Nucleus accumbens (tissue), 56 donors: ENCODE data around the gene TEAD3.

Experiments used
- DNase-seq, 56 donors: peaks; one replicate each; lab custom pipeline; 2025; lab: John Stamatoyannopoulos, UW

TEAD3 gene

DNA sequence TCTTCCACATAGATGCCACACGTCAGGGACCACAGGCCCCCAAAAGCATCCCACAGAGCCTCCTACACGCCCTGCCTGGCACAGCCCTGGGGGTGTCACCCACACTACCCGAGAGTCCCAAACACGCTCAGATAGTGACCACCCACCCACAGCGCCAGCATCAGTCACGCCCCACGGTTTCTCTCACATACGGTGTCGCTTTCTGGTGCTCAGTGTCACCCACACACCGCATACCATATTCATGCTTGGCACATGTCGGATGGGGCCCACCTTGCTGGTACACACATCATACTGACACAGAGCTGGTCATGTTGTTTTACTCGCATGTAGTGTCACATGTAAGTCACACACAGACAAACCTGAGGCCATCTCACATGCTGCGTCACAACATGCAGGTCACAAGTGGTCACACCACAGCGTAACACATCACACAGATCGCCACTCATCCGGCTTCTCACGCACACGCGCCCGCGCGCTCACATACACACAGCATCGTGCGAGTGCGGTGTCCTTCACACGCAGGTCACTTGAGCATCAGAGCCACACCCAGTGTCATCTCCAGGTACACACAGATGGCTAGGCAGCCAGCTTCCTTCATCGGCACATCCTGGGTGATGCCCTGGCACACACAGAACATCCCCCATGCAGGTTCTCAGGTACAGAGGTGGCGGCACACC, 3.4 kb downstream of the TEAD3 start:
- no peak for DNase-seq

DNA sequence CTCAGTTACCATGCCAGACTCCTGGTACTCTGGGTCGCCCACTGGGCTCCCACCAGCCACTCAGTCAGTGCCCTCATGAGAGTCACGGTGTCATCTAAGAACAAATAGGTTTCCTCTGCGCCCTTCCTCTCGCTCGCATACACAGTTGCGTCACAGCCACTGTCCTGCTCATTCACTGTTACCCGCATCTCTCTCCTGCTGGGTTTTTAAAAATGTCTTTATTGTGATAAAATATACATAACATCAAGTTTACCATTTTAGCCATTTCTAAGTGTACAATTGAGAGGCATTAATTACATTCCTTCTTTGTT, 4.0 kb downstream of the TEAD3 start:
- DNase-seq, result no peak

DNA sequence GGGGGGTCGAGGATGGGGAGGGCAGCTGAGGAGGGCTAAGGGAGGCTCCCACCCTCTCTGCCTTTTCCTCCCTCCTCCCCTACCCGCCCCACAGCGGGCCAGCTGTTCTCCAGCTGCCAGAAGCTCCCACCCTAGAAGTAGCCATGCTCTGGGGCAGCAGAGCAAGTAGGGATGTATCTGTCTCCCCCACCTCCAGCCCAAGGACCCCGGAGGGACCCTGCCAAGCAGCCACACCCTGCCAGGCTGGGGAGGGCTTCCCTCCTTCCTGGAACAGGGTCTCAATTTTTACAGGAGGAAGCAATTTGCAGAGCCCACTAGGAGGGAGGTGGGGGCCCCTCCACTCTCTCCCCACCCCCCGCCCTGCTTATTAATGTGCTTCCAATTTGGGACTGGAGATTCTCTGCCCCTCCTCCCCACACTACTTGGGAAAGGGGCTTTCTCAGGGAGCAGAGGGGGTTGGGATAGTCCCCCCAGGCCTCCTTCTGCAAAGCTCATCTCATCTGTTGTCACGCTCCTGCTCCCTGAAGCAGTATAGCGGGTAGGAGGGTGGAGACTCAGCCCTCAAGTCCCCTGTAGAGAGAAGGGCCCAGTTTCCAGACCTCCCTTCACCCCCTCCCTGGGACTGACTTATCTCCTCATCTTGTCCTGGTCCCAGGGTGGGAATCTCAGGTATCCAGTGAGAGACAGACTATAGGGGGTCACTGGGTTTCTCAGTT, 4.5 kb downstream of the TEAD3 start:
- DNase-seq, result no peak

DNA sequence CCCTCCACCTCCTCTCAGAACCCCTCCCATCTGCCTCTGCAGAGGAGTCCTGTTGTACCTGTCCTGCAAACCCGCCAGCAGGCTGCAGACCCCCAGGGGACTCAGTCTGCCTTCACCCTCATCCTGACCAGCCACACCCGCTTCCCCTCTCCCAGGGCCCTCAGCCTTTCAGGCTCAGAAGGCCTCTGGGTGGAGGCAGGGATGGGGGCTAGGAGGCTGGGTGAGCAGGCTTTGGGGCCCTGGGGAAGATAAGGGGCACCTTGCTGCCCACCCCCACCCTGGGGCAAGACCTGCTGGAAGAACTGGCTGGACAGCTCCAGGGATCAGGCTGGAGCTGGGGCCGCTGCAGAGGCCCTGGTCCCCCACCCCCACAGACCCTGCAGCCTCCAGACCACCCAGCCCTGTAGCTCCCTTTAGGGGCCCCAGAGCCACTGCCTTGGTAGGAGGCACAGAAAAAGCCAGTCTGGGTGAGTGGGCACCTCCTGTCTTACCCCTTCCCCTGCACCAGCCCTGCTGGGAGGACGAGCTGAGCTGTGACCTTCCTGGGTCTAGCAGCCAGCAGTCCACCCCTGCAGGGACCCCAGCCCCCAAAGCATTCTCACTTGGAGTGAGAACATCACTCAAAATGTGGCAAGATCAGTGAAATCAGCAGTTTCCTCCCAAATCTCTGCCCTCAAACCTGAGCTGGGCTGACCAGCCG, 5.2 kb downstream of the TEAD3 start:
- no peak for DNase-seq

DNA sequence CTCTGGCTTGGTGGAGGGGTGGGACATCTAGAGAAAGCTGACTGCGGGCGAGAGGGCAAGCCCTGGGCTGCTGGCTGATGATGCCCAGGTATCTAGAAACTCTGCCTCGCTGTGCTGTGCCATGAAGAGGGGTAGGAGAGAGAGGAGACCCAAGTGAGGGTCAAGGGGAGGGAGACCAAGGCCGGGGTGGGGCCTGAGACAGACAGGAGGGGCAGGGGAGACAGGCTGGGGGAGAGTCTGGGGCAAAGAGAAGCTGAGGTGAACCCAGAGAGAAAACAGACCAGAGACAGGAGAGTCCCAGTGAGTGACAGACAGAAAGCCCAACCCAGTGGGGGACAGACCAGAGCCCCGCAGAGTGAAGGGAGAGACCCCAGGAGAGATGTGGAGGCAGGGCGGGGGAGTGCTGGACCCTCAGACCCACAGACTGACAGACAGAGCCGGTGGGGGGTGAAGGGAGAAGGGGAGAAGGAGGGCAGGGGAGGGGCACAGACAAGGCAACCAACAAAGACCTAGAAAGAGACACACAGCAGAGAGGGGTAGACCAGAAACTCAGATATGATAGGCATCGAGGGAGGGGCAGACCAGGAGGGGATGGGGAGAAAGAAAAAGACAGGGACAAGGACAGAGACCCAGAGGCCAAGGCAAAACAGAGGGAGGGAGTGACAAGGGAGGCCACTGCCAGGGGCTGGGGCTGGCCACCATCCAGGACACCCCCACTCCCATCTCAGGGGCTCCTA, 5.9 kb downstream of the TEAD3 start:
- DNase-seq, result no peak

DNA sequence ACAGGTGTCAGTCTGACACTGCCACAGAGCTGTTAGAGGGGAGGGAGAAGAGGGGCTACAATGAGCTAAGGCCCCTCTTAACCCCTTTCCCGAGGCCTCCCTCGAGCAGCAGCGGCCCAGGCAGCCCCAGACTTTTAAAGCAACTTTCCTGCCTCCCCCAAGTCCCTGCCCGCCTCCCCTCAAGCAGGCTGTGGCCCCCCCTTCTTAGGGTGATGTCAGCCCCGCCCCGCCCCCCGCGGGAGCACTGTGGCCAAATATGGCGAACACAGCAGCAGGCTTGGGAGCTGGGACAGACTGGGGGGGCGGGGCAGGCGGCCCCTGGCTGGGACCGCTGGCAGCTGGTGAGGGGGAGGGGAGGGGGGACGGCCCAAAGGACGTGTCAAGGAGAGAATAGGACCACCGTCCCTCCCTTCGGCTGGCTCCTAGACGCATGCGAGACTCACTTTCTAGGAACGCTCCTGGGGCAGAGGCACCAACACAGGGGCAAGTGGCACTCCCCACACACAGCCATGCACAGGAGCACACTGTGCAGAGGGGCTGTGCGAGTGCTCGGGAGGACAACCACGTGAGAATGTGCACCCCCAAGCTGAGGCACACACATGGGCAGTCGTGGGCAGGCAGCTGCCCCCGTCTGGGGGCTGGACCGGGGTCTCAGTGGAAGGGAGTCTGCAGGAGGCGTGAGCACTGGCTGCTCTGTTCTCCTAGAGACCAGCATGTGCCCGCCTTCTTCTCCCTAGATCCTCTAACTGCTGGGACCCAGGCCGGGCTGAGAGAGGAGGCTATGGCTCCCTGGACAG, 6.7 kb downstream of the TEAD3 start:
- DNase-seq, result peak in 29 of 56 donors; percentile 4 to 74 (median 20)

DNA sequence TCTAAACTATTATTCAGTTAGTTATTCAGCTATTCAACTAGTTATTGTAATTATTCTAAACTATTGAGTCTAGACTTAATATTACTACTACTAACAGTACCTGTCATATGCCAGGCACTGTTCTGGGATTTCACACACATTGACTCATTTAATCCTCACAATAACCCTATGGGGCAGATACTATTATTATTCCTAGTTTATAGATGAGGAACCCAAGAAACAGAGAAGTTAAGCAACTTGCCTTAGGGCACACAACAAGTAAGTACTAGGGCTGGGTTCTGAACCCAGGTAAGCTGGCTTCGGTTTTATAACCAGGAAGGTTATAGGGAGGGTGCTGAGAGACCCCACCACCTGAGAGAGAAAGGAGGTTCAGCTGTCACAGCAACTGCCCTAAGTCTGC, 7.8 kb downstream of the TEAD3 start:
- no peak for DNase-seq

DNA sequence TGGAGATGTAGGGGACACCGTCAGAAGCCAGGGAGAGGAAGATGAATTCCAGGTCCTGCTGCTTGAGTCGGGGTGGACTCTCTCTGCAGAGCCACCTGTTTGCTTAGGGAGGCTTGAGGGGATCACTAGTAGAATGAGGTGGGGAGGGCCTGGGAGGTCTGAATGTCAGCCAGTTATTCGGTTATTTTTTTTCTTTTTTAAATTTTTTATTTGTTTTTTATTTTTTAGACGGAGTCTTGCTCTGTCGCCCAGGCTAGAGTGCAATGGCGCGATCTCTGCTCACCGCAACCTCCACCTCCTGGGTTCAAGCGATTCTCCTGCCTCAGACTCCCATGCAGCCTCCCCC, 8.4 kb downstream of the TEAD3 start:
- DNase-seq, result no peak

DNA sequence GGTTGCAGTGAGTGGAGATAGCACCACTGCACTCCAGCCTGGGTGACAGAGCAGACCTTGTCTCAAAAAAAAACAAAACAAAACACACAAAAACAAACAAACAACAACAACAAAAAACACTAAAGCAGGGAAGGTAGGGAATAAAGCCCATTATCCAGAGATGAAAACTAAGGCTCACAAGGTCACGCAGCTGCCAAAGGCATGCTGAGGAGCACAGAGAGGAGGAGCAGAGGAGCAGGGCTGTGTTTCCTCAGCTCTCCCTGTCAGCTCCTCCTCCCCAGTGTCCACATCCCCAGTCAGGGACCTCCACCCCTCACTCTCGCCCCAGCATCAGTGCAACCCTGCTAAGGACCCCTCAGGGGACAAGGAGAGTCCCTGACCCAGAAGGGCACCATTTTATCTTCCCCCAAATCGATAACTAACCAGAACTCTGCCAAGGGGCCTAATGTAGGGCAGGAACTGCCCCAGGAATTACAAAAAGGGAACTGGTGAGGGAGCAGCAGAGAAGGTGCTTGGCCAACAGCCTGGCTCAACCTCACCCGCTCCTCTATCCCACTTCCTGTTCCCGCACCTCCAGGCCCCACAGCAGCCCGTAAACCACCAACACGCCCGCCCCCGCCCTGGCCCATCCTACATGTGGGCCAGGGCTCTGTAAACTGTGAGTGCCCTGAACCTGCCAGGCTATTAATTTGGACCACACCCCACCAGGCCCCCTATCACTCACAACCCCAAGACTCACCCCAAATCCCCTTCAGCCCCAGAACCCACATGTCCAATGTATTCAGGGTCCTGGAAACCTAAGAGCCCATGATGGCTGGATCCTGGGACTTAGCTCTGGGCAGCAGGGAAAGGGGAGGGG, 9.0 kb downstream of the TEAD3 start:
- no peak for DNase-seq

DNA sequence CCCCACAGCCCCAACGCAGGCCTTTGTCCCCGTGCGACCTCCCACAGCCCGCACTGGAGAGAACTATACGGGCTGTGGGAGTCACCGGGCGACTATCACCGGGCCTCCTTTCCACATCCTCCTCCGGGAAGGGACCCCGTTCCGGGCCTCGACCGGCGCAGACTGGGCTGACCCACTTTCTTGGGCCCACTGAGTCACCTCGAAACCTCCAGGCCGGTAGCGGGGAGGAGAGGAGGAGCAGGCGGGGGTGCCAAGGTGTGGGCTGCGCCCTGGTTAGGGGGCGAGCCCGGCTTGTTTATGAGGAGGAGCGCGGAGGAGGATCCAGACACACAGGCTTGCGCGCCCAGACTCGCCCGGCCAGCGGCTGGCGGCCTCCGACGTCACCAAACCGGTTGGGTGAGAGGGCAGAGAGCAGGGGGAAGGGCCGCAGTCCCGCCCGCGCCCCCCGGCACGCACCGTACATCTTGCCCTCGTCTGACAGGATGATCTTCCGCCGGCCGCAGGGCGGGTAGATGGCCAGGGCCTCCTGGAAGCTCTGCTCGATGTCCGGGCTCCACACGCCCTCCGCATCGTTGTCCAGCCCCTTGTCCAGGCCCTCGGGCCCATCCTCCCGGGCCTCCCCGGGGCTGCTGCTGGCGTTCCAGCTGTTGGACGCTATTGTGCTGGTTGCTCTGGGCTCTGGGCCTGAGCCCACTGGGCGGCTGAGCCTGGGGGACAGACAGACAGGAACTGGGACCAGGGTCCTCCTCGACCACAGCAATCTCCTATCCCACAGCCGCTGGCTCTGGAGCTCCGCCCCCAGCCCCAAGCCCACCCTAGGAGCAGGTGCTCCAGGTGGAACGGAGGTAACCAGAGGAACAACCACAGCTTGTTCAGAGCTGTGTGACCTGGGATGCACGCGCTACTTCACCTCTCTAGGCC, 10.6 kb downstream of the TEAD3 start:
- no peak for DNase-seq

DNA sequence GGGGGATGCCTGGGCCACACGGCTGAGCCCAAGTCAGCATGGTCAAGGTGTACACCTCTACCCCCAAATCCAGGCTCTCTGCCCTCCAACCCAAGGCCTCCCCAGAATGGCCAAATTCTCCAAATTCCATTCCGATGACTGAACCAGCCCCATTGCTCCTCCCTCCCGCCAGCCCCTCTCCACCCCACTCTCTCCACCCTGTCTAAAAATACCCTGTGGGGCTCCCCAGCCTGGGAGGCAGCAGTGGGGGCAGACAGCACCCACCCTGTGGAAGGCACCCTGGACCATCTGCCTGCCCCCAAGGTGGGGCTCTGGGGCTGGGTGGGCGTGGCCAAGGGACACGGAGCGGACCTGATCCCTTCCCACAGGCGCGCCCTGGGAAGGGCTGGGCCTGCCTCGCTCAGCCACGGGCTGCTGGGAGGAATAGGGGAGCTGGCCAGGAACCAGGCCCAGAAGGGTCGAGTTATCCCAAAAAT, 11.4 kb downstream of the TEAD3 start:
- DNase-seq, result no peak

DNA sequence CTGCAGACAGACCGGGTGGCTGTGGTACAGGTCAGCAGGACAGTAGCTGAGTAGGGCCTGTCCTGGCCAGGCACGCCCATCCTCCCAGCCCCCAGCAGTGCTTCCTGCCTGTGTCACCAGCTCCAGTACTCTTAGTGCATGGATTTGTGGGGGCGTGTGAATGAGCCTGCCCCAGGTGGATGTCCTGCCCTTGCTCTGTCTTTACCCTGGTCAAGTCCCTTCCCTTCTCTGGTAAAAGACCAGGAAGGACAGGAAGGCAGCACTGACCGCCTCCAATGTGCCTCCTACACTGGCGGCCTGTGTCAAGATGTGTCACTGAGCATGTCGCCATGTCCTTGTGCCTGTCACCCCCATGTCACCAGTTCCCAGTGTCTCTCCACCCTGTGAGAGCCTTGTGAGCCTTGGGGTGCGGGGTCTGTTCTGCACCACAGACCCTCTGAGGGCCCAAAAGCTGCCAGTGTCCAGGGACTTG, 11.9 kb downstream of the TEAD3 start:
- DNase-seq, result no peak

DNA sequence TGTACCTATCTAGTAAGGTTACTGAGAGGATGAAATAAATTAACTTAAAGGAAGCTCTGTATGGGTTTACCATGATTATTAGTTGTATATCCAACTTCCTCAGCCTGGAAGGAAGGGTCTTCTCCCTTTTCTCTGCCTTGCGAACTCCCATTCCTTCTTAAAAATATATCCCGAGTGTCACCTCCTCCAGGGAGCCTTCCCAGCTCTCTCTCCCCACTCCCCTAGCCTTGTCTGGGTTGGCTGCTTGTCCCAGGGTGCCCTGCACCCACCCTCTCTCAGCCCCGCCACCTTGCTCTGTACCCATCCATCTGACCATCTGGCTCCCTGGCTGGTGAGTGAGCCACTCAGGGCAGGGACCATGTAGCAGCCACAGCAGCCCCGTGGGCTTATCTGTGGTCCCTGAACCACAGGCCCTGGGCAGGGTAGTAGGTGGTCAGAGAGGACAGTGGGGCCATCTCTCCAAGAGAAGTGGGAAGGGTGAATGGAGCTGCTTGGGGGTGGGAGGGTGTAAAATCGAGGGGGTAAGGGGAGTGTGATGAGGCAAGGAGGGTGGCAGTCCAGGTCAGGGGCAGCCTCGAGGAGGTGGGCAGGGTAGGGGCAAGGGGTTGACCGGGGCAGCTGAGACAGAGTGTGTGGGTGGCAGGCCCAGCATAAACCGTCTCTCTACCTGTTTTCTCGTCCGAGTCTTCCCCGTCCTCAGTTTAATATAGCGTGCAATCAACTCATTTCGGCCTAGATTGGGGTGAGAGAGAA, 12.8 kb downstream of the TEAD3 start:
- no peak for DNase-seq

DNA sequence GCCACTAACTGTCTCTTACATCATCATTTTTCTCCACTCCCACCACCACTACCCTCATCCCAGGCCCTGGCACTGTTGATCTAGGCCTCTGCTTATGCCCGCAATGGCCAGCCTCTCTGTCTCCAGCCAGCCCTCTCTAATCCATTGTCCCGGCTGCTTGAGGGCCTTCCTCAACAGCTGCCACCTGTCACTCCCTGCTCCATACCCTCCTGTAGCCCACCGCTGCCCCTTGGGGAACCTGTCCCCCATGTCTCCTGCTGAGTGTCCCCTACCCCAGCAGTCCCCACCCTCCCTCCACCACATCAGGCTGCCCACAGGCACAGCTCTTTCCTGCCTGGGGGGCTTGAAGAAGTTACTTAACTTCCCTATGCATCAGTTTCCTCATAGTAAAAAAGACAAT, 13.4 kb downstream of the TEAD3 start:
- no peak for DNase-seq

DNA sequence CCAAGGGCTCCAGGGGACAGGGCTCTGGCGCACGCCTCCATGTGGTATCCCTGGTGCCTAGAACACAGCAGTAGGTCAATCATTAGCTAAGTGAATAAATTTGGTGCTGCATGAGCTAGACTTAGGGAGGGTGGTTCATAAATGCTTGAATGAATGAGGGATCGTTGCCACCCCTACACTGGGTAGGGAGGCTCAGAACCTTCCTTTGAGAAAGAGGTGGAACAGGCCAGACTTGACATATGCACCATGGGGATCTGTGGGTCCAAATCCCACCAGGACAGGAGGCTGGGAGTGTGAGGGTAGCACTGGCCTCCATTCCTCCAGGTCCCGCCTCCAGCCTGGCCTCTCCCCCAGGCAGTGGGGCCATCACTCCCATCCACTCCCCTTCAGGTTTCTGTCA, 13.8 kb downstream of the TEAD3 start:
- no peak for DNase-seq

DNA sequence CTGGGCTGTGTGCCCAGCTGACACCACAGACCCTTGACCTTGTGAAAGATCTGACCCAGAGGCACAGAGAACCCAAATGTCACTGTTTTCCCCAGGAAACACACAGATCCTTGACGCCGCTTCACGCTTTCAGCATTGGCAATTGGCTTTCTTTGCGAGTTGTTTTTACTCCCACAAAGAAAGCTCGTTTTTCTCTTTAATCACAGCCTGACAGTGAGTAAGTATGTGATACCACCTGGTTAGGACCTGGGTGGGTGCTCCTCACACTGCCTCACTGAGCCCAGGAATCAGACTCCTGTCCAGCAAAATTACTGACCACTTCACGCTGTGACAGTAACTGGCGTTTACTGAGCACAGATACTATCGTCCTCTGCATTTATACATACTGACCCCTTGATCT, 15.7 kb downstream of the TEAD3 start:
- DNase-seq, result no peak

DNA sequence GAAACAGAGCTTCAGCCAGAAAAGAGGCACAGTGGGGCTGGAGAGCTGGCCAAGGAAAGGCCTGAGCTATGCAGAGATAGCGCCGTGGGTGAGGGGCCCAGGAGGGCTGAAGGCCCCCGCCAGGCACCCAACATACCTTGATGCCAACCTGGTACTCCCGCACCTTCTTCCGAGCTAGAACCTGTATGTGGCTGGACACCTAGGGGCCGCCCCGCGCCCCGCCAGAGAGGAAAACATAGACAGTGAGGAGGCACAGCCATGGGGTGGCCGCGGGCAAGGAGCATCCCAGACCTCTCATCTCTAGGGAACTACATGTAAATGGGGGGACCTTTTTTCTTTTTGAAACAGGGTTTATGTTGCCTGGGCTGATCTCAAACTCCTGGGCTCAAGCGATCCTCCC, 16.7 kb downstream of the TEAD3 start:
- no peak for DNase-seq

DNA sequence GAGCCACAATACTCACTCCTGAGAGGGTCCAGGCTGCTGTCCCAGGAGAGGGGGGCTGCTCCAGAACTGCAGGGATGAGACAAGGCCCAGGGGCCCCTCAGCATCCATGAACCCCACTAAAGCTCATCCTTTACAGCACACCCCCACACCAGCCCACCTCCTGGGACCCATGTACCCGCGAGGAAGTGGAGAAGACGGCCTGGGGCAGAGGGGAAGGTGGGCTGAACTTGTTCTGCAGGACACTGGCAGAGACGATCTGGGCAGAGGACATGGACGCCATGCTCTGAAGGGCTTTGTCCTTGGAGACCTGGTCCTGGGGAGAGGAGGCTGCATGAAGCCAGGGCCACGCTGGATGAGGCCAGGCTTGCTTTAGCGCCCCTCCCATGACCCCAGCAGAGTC, 18.6 kb downstream of the TEAD3 start:
- no peak for DNase-seq
